Osteocyte (in vitro differentiated cells): ENCODE data around the gene UST. TPM values are rescaled to one million over a fixed set of nuclear protein-coding genes. Genes with fewer than 3 reads are reported as not detected.
A peak's percentile ranks its signal among the peaks of the same experiment; 100 is the strongest.

Experiments used
- DNase-seq: peaks from one replicate; pipeline ENCODE4 v3.0.0; 2021; ENCODE audit warnings: mixed read lengths; ENCODE audit not compliant: unreplicated experiment; ENCODE audit errors: extremely low spot score
- H3K27ac Mint-ChIP-seq: one replicate; pipeline ENCODE4 v1.8.0; 2021; ENCODE audit warnings: mild to moderate bottlenecking, mixed read lengths; ENCODE audit not compliant: unreplicated experiment
- H3K27me3 Mint-ChIP-seq: one replicate; pipeline ENCODE4 v1.8.0; 2021; ENCODE audit warnings: mixed read lengths; ENCODE audit not compliant: unreplicated experiment
- H3K36me3 Mint-ChIP-seq: one replicate; pipeline ENCODE4 v1.8.0; 2021; ENCODE audit warnings: mixed read lengths; ENCODE audit not compliant: unreplicated experiment
- H3K4me1 Mint-ChIP-seq: one replicate; pipeline ENCODE4 v1.8.0; 2021; ENCODE audit warnings: mixed read lengths; ENCODE audit not compliant: unreplicated experiment
- H3K4me3 Mint-ChIP-seq: one replicate; pipeline ENCODE4 v1.8.0; 2021; ENCODE audit warnings: mild to moderate bottlenecking, moderate library complexity, mixed read lengths; ENCODE audit not compliant: unreplicated experiment
- H3K9me3 Mint-ChIP-seq: one replicate; pipeline ENCODE4 v1.8.0; 2021; ENCODE audit warnings: mixed read lengths; ENCODE audit not compliant: unreplicated experiment
- CTCF ChIP-seq: fragments of 200-600 bp; sonication (generic); IDR thresholded peaks from 2 replicates; pipeline ENCODE4 v1.5.0; 2021; ENCODE audit warnings: antibody characterized with exemption, mild to moderate bottlenecking, moderate library complexity
- total RNA-seq: library from RNA; stranded (reverse); gene quantifications from 2 replicates; pipeline ENCODE4 v1.2.1, GENCODE V29; 2021

Gene UST
- total RNA-seq, 1 donor from 2014 or later, result 15.7 TPM

DNA sequence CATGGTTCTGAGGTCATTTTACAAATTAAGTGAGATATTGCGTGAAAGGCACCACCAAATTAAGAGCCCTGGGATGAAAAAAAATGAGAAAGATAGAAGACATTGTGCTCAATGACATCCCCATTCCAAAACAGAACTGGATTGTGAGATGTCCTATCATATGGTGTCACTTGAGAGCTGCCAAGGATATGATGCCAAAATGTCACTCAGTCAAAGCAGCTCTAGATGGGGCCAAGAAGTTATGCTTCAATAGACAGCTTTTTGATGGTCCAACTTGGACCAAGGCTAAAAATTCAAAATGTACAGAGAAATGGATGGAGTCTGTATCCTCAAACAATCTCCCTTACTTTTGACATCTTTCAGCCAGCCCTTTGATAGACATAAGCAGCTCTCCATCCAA is 180.8 kb downstream of the UST start:
- DNase-seq, result no peak
- H3K4me1 Mint-ChIP-seq, result peaks cover 14% of the 10 kb centered on the region
- H3K9me3 Mint-ChIP-seq, result no peaks in the 10 kb centered on the region
- H3K27ac Mint-ChIP-seq, result no peak overlapping the region
- H3K36me3 Mint-ChIP-seq, result no peaks in the 10 kb centered on the region
- no peak overlapping the region for H3K4me3 Mint-ChIP-seq
- no peak for TF ChIP-seq CTCF
- no peaks in the 10 kb centered on the region for H3K27me3 Mint-ChIP-seq

DNA sequence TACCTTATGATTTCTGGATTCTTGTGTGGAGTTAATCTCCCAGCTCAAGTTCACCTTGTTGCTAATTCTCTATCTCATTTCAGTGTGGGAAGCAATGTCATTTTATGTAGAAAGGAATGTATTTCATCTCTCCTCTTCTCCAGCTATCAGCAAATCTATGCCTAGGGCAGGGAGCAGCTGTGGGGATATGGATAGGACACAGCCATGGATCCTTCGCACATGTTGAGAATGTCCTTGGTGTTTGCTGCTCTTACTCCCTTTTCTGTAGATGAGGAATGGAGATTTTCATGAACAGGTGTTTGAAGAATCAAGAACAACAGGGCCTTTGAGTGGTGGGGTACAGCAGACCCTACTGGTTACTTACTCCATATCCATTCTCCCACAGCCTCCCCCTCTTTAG is 182.0 kb downstream of the UST start:
- no peak overlapping the region for H3K27ac Mint-ChIP-seq

GRCh38 chr6:148932208-148932607 is 185.4 kb downstream of the UST start:
- no peak for DNase-seq
- Mint-ChIP-seq H3K27ac (no peak overlapping the region), H3K4me1 (peaks cover 21% of the 10 kb centered on the region), H3K4me3 (no peak overlapping the region), H3K27me3 (no peaks in the 10 kb centered on the region), H3K36me3 (no peaks in the 10 kb centered on the region), H3K9me3 (no peaks in the 10 kb centered on the region)
- no peak for TF ChIP-seq CTCF

More for the DNA sequence above, 182.0 kb downstream of the UST start:
- no peaks in the 10 kb centered on the region for H3K36me3 Mint-ChIP-seq
- no peak for DNase-seq
- TF ChIP-seq CTCF, result no peak
- peaks cover 14% of the 10 kb centered on the region for H3K4me1 Mint-ChIP-seq
- H3K27me3 Mint-ChIP-seq, result no peaks in the 10 kb centered on the region
- H3K9me3 Mint-ChIP-seq, result no peaks in the 10 kb centered on the region
- H3K4me3 Mint-ChIP-seq, result no peak overlapping the region

GRCh38 chr6:148932731-148933130 is 185.9 kb downstream of the UST start:
- Mint-ChIP-seq H3K9me3 (no peaks in the 10 kb centered on the region), H3K4me1 (peaks cover 21% of the 10 kb centered on the region), H3K36me3 (no peaks in the 10 kb centered on the region), H3K27ac (no peak overlapping the region), H3K27me3 (no peaks in the 10 kb centered on the region), H3K4me3 (no peak overlapping the region)
- DNase-seq, result no peak
- no peak for TF ChIP-seq CTCF

GRCh38 chr6:148934539-148934938 is 187.7 kb downstream of the UST start:
- Mint-ChIP-seq H3K27ac (peak overlapping the region; percentile 6), H3K36me3 (no peaks in the 10 kb centered on the region), H3K9me3 (no peaks in the 10 kb centered on the region), H3K4me1 (peaks cover 23% of the 10 kb centered on the region), H3K4me3 (no peak overlapping the region), H3K27me3 (no peaks in the 10 kb centered on the region)
- no peak for TF ChIP-seq CTCF
- DNase-seq, result no peak
